Raji (cell line): Measurements from ENCODE around the gene SNX13.

Source experiments
- POLR2A ChIP-seq: IDR thresholded peaks from 2 replicates; pipeline ENCODE4 v1.6.1; 2011; ENCODE audit warnings: low read depth, low read length, control low read depth; ENCODE audit not compliant: insufficient read depth

Gene SNX13

DNA sequence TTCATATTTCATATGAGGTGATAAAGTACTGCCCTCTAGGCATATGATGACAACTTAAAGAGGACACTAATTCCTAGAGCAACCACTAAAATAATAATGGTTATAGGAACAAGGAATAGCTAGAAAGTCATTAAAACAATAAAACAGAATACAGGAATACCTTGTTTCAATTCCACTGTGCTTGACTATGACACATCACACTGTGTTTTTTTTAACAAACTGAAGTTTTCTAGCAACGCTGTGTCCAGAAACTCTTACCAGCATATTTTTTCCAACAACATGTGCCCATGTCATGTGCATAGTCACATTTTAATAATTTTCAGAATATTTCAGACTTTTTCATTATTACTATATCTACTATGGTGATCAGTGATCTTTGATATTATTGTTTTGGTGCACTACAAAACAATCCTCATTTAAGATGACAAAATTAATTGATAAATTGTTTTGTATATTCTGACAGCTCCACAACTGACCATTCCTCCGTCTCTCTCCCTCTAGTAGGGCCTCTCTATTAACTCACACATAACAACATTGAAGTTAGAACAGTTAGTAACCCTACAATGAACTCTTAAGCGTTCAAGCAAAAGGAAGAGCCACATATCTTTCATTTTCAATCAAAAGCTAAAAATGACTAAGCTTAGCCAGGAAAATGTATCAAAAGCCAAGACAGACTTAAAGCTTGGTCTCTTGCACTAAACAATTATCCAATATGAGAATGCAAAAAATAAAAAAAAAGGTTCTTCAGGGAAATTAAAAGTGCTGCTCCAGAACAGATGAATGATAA lies 85.8 kb downstream of the SNX13 start:
- no peak for TF ChIP-seq POLR2A

GRCh38 chr7:17852361-17852760 lies 87.9 kb downstream of the SNX13 start:
- no peak for TF ChIP-seq POLR2A

- no peak for TF ChIP-seq POLR2A
Measured at GRCh38 chr7:17849504-17849903, 90.8 kb downstream of the SNX13 start.

GRCh38 chr7:17848516-17848915 lies 91.8 kb downstream of the SNX13 start:
- no peak for TF ChIP-seq POLR2A

DNA sequence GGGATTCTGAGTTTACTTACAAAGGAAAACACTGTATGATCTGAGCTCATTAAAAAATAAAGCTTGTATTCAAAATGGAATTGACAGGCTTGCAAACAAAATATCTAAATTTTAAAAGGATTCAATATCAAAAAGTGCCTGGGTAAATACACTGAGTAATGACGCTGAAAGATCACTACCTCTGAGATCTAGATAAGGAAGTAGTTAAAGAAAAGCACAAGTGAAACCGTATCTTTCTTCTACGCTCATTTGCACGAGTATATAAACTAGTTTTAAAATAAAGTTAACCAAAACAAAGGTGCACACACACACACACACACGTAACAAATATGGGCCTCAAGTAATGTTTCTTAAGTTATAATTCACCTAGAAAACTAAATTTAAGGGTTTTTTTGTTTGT lies 93.4 kb downstream of the SNX13 start:
- TF ChIP-seq POLR2A = no peak

DNA sequence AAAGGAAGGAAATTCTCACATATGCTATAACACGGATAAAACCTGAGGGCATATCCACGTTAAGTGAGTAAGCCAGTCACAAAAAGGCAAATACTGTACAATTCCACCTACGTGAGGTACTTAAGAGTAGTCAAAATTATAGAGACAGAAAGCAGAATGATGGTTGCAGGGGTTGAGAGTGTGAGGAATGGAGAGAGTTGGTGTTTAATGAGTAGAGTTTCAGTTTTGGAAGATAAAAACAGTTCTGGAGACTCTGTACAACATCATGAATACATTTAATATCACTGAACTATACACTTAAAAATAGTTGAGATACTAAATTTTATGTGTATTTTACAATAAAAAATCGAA lies 95.1 kb downstream of the SNX13 start:
- no peak for TF ChIP-seq POLR2A

GRCh38 chr7:17844514-17845196 lies 95.6 kb downstream of the SNX13 start:
- TF ChIP-seq POLR2A = no peak

GRCh38 chr7:17844022-17844421 lies 96.3 kb downstream of the SNX13 start:
- TF ChIP-seq POLR2A = no peak

DNA sequence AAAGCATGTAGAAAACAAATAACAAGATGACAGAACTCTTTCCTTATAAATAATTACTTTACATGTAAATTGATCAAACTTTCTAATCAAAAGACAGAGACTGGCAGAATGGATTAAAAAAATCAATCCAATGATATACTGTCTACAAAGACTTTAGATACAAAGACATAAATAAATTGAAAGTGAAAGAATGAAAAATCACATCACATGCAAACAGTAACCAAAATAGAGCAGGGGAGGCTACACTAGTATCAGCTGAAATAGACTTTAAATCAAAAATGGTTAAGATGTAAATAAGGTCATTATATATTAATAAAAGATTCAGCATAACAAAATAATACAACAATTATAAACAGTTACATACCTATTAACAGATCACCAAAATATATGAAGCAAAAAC lies 97.3 kb downstream of the SNX13 start:
- TF ChIP-seq POLR2A = no peak

DNA sequence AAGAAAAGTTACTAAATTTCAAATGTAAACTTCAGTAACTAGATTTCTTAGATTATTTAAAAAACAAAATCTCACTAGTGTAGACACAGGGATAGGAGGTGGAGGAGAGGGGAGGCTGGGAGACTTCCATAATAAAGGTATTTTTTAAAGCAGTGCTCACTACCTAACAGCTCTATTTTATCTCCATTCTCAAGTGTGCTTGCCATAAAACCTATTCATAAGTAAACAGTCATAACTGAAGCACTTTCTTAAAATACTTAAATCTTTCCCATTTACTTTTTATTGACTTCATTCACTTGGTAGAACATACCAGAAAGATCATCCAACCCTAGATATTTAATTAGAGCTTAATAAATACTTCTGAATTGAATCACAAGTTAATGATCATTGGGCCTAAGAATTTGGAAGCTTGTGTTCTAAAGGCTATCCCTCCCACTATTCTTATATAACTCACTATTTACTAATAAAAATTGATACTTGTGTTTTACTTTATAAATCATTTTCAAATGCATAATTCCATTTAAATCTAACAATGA lies 107.4 kb downstream of the SNX13 start:
- no peak for TF ChIP-seq POLR2A

DNA sequence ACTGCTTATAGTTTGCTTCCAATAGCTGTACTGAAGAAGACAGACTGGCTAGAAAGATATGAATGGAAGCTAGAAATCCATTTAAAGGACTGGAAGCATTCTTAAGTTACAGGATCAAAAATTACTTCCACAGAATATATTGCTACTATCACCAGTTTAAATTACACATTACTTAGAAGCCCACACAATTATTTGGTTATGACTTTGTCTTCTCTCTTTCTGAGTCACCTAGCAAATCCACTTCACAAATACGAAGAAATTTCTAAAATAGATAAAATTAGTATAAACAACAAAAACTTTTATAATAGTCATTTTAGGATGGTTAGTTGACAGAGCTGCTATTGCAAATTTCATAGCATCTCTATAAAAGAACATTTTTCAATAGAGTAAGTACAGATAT lies 108.1 kb downstream of the SNX13 start:
- TF ChIP-seq POLR2A = no peak

GRCh38 chr7:17830206-17830605 lies 110.1 kb downstream of the SNX13 start:
- no peak for TF ChIP-seq POLR2A

DNA sequence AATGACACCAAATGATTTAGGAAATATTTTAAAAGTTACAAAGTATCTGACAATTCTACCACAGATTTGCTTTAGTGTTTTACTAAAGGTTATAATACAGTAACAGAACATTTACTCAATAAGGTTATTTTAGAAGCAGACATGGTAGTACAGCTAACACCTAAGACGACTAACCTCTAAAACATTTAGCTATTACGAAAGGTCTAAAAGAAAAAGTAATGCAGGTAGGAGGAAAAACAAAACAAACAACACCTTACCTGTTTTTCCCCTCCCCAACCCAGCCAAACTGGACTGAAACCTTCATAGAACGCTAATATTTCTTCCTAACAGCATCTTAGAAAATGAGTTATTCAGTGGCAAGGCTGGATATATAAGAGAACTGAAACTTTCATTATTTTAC lies 111.3 kb downstream of the SNX13 start:
- no peak for TF ChIP-seq POLR2A

DNA sequence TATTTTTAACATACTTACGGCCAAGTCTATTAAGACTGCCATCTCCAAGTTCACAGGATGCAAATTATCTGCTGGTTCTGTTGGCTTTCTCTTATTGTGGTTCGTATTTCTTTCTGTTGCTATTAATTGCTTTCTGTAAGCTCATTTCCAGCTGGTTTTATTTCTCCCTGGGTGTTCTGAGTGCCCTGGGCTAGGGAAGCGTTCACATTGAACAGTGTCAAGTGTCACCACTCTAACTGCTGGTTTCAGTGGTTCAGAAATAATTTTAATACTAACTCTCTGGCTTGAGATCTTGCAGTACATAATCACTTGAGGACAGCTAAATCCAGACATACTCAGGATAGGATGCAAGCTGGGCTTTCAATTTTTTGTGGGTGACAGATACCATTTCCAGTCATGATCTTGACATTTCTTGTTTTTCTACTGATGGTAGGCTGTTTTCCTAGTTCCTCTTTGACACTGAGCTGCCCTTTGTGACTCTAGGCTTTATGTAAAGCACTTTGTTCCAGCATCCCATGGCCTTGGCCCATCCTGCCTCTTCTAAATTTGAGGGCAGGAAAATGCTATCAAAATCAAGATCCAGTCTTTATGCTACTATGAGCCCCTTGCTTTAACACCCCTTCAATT lies 117.6 kb downstream of the SNX13 start:
- TF ChIP-seq POLR2A = no peak

GRCh38 chr7:17816903-17817302 lies 123.4 kb downstream of the SNX13 start:
- no peak for TF ChIP-seq POLR2A

DNA sequence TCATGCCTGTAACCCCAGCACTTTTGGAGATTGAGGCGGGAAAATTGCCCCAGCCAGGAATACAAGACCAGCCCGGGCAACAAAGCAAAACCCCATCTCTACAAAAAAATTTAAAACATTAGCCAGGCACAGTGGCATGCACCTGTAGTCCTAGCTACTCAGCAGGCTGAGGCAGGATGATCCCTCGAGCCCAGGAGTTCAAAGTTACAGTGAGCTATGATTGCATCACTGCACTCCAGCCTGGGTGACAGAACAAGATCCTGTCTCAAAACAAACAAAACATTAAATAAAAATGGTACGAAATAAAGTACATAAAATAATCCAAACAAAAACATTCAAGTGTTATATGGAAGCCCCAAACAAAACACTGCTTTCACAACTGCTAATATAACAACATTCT lies 125.0 kb downstream of the SNX13 start:
- no peak for TF ChIP-seq POLR2A

- TF ChIP-seq POLR2A = no peak
Measured at GRCh38 chr7:17814058-17814457, 126.2 kb downstream of the SNX13 start.

GRCh38 chr7:17807242-17807641 lies 133.1 kb downstream of the SNX13 start:
- no peak for TF ChIP-seq POLR2A
